Vagina (tissue), 2 donors: ENCODE data around the gene CAMLG.

Source experiments
- CTCF ChIP-seq, 3 experiments: fragments of 450-650 bp in 2 of 3; fragments of 200-600 bp in 1 of 3; sonication (generic) in 1 of 3; IDR thresholded peaks; one replicate each; pipeline ENCODE4 v1.5.1; 2017 to 2019; ENCODE audit warnings: antibody characterized with exemption in 3 of 3, mild to moderate bottlenecking in 2 of 3, moderate library complexity in 2 of 3
- POLR2A ChIP-seq, 2 donors: fragments of 450-650 bp; IDR thresholded peaks; one replicate each; pipeline ENCODE4 v1.6.1; 2017; ENCODE audit warnings: antibody characterized with exemption in 2 of 2, mild to moderate bottlenecking in 2 of 2, moderate library complexity in 2 of 2
- POLR2AphosphoS5 ChIP-seq, 2 donors: sonication (generic); formaldehyde crosslinking; IDR thresholded peaks; one replicate each; pipeline ENCODE4 v1.9.0; 2017; ENCODE audit warnings: antibody characterized with exemption in 2 of 2, mild to moderate bottlenecking in 2 of 2, low read depth in 1 of 2; ENCODE audit not compliant: insufficient read depth in 1 of 2

DNA sequence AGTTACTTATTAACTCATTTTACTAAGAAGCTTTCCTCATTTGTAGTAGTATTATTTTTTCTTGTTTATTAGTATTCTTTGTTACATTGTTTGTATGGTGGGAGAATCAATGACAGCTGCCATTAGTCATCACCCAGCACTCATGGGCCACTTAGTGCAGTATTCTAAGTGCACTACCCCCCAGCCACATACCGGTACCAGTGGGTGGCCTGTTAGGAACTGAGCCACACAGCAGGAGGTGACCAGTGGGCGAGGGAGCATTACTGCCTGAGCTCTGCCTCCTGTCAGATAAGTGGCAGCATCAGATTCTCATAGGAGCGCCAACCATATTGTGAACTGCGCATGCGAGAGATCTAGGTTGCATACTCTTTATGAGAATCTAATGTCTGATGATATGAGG, 24.2 kb upstream of the CAMLG start:
- TF ChIP-seq CTCF (IDR thresholded peaks at IDR 0.05): no peak
- TF ChIP-seq POLR2A (IDR thresholded peaks at IDR 0.05): no peak
- no peak for TF ChIP-seq POLR2AphosphoS5 (IDR thresholded peaks at IDR 0.05; ENCODE audit: insufficient read depth in 1 of 2, low read depth in 1 of 2)
